GM19023 (cell line): ENCODE data around the gene CD2AP.
"Not testable (repeated sequence)": the region's sequence is repeated elsewhere in the genome, so short reads cannot be mapped to it uniquely, and the experiment has no call there.

Source experiments
- ATAC-seq: cut with Tn5 transposase; IDR thresholded peaks from one replicate; pipeline ENCODE4 v1.9.1; 2021; ENCODE audit warnings: mild to moderate bottlenecking, moderate library complexity; ENCODE audit not compliant: unreplicated experiment

The CD2AP gene

GRCh38 chr6:47495954-47496545 lies 18.5 kb downstream of the CD2AP start:
- ATAC-seq, result no peak

- no peak for ATAC-seq
These were observed 19.5 kb downstream of the CD2AP start for GRCh38 chr6:47496935-47497579.

- ATAC-seq, result no peak
These were observed 25.3 kb downstream of the CD2AP start for GRCh38 chr6:47502920-47503319.

DNA sequence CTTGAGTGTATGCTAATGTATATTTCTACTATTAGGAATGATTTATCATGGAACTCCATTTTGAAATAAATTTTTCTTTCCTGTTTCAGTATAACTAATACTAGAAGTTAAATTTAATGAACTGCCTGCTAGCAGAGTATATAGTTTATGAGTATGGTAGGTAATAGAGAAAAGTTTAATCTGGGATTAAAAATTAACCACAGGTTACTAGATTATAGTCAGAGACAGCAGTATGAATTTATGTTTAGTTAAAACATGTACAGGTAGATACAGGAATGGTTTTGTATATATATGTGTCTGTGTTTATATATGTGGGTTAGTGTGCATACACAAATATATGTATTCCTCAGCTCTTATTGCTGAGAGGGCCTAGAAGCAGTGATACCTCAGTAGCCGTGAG lies 32.3 kb downstream of the CD2AP start:
- no peak for ATAC-seq

DNA sequence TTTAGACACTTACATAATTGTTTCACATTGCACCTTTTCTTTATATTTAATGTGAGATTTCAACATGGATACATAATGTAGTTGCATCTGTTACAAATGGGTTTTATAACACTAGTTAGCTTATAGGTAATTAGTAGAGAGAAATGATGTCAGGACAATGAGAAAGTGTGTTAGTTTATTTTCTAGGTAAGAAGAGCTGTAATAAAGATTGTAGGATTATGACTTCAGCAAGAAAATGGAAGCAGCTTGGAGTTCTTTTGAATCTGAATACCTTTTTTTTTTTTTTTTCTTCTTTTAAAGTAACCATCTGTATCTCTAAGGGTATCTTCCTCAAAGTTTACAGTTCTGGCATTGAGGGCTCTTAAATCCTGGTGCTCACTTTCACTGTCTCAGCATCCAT lies 35.3 kb downstream of the CD2AP start:
- no peak for ATAC-seq

DNA sequence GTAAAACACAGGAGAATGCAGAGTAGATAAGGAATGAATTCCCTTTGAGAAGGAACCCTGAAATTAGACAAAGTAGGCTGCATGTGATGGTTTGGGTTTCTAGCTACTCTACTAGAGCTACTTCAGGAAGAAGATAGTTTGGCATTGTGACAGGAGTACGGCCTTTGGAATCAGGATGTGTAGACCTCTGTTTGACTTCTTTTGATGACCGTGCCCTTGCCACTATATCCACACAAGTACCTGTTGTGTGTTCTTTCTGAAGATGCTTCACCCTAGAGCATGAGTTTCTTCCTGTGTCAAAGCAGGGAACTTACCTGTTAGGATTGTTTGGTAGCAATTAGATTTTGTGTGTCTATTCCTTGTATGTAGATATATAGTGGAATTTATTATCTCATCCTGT lies 41.7 kb downstream of the CD2AP start:
- ATAC-seq, result no peak

GRCh38 chr6:47520282-47520681 lies 42.7 kb downstream of the CD2AP start:
- ATAC-seq, result no peak

GRCh38 chr6:47521961-47522360 lies 44.4 kb downstream of the CD2AP start:
- no peak for ATAC-seq

- no peak for ATAC-seq
These were observed 46.7 kb downstream of the CD2AP start for GRCh38 chr6:47524136-47524845.

DNA sequence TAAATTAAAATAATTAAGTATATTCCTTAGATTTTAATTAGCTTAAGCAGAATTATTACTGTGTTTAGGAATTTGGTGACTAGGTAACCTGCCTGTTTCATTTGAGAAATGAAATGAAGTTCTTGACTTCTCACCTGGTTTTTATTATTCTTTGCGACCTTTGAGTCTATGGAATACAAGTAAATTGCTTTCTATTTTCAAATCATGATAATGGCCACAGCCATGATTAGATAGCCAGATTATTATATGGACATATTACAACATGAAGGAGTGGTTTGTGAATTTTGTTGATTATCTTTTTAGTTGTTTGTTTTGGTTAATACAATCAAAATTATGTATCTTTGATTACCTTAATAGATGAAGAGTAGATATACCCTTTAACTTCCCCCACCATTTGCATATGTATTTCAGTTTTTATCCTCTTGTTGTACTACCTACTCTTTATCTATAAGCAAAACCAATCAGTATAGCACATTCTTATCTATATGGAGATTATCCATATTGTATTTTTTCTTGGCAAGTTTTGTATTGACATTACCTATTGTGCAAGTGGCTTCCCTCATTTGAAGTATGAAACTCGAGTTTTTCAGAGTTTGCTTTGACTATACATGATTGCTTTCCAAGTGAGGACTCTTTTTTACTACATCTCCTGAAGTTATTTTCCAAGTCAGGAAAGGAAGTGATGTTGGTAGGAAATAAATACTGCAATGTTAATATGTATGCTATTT lies 47.9 kb downstream of the CD2AP start:
- ATAC-seq, result no peak

GRCh38 chr6:47527274-47527673 lies 49.7 kb downstream of the CD2AP start:
- no peak for ATAC-seq

DNA sequence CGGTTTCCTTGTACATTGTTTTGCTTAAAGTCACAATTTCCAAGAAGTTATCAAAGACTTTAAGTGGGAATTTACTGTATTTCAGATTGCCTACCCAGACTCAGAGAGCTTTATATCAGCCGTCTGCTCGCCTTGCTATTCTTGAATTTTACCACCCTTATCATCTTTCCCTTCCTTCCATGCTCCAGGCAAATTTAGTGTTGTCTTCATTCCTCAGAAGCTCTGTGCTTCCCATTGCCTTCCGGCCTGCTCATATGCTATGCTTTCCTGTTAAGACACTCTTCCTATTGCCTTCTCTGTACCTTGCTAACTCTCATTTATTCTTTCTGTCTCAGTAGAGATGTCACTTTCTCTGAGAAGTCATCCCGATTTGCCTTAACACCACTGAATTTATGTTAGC lies 52.1 kb downstream of the CD2AP start:
- ATAC-seq, result no peak

DNA sequence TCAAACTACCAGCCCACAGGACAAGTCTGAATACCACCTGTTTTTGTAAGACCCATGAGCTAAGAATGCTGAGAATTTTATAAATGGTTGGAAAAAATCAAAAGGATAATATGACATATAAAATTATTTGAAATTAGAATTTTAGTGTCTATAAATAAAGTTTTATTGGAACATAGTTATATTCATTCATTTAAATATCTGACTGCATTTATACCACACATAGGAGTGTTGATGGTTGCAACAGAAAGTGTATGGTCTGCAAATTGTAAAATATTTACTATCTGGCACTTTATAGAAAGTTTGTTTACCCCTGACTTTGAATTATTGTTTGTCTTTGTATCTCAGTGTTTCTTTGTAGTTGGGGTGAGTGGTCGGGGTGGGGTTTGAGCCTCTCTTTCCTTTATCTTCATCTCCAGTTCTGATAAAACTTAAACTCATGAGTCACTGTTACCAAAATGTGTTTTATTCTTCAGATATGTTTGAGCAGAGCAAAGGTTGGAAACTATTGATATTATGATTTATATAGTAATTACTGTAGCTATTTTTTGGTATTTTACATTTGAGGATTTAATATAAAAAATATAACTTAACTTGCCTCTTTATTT lies 55.5 kb downstream of the CD2AP start:
- ATAC-seq, result no peak

- no peak for ATAC-seq
These were observed 56.5 kb downstream of the CD2AP start for GRCh38 chr6:47534063-47534462.

- ATAC-seq, result no peak
These were observed 58.0 kb downstream of the CD2AP start for GRCh38 chr6:47535316-47536225.

DNA sequence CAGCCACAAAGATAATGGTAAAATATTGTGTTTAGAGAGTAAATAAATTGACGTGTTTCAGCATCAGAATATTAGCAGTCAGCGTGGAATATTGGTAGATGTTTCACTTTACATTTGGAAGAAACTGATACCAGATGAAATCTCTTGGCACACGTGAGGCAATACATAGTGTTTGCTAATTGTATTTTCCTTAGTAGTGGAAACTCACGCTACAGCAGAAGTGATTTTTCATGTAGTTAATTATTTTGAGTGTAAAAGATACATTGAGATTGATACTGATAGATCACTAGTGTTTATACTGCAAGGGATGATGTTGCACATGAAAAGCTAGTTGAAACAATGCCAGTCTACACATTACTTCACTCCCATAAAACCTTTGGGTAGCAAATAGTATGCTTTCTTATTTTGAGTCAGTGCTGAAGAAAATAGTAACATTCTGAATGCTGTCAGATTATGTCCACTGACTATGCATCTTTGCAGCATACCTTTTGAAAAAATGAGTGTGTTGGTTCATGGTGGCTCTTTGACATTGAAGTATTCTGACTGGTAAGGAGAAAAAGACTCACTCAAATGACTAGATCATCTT lies 59.3 kb downstream of the CD2AP start:
- ATAC-seq, result no peak

- ATAC-seq, result no peak
These were observed 67.6 kb downstream of the CD2AP start for GRCh38 chr6:47545223-47545622.

DNA sequence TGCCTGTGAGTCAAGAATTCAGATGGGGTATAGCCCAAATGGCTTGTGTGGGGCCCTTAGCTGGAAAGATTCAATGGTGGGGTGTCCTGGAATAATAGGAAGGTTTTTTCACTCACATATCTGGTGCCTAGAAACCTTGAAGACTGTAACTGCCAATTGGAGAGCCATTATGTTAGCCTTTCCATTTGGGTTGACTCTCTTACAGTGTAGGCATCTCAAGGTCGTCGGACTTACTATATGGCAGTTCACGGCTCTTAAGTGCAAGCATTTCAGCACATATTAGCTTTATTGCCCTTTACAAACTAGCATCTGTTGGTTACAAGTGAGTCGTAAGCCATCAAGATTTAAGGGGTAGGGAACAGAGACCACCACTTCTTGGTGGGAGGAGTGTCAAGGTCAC lies 74.1 kb downstream of the CD2AP start:
- ATAC-seq, result no peak

DNA sequence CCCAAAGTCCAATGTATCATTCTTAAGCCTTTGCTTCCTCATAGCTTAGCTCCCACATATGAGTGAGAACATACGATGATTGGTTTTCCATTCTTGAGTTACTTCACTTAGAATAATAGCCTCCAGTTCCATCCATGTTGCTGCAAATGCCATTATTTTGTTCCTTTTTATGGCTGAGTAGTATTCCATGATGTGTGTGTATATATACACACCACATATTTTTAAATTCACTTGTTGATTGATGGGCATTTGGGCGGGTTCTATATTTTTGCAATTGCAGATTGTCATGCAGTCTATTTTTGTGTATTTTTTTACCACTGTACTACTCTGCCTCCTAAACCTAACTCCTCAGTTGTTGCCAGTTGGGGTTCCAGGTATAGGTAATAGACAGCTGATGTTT lies 74.7 kb downstream of the CD2AP start:
- ATAC-seq, result no peak

DNA sequence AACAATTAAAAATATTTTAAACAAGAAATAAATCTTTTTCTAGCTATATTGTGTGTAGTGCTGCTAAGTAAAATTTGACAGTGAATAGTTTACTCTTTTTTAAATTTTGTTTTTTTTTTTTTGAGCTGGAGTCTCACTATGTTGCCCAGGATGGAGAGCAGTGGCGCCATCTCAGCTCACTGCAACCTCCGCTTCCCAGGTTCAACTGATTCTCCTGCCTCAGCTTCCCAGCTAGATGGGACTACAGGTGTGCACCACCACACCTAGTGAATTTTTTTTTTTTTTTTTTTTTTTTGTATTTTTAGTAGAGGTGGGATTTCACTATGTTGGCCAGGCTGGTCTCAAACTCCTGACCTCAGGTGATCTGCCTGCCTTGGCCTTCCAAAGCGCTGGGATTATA lies 75.7 kb downstream of the CD2AP start:
- ATAC-seq, result not testable (repeated sequence)
